K562 (cell line): ENCODE measurements around the gene CBFA2T2. TPM values are rescaled to one million over a fixed set of nuclear protein-coding genes. Genes with fewer than 3 reads are reported as not detected.

Experiments used
- ATAC-seq: fragments of 200-7000 bp; cut with Tn5 transposase; 3 replicates; pipeline ENCODE4 v1.9.1; 2020; ENCODE audit warnings: moderate library complexity
- BruUV-seq: library from RNA; stranded (reverse); fragments of 400-500 nt; replicated peaks from 2 replicates; lab custom pipeline; 2021; lab: Mats Ljungman, UMichigan
- CTCF ChIA-PET: fragments of 300-600 bp; formaldehyde crosslinking; extraction: SDS; loops from one replicate; lab custom pipeline; 2021; ENCODE audit warnings: low intra/inter-chr PET ratio; lab: Yijun Ruan, JAX
- POLR2A ChIA-PET: fragments of 300-600, 350-650 bp; sonication (Branson Sonifier 250); formaldehyde crosslinking; extraction: SDS; loops from one replicate; lab custom pipeline; 2021; ENCODE audit warnings: antibody characterized with exemption, inconsistent platforms; lab: Yijun Ruan, JAX
- DNase-seq, 4 experiments: peaks; one replicate each; pipeline versions ENCODE4 v3.0.0 to v3.0.0-alpha.2; 2011 to 2018; ENCODE audit warnings: low spot score in 3 of 4, mixed read lengths in 3 of 4; ENCODE audit errors: extremely low read depth in 1 of 4
- FAIRE-seq: peaks from 2 replicates; lab custom pipeline; 2011; peaks lifted over from hg19 to GRCh38; lab: Jason Lieb, UNC
- H2AFZ ChIP-seq: 2 replicates; pipeline ENCODE4 v1.6.0; 2011; ENCODE audit warnings: low read depth, low read length, control low read depth, inconsistent platforms
- H3K27ac ChIP-seq: fragments of 200-600 bp; 3 replicates; pipeline ENCODE4 v1.8.0; 2011; ENCODE audit warnings: low read depth, mild to moderate bottlenecking, control low read depth, inconsistent platforms, low read length, moderate library complexity, mixed read lengths; ENCODE audit errors: extremely low read depth
- H3K27me3 ChIP-seq, 2 experiments: fragments of 300-600 bp in 1 of 2; 2 replicates in 1 of 2; 3 replicates in 1 of 2; pipeline versions ENCODE4 v1.6.0 to v1.8.0; 2011; ENCODE audit warnings: inconsistent platforms in 2 of 2, low read length in 2 of 2, mild to moderate bottlenecking in 1 of 2, mixed read lengths in 1 of 2, moderate library complexity in 1 of 2; ENCODE audit not compliant: control insufficient read depth in 2 of 2, insufficient read depth in 2 of 2
- H3K36me3 ChIP-seq: fragments of 300-600 bp; 3 replicates; pipeline ENCODE4 v1.8.0; 2011; ENCODE audit warnings: mild to moderate bottlenecking, low read length, inconsistent platforms; ENCODE audit not compliant: control insufficient read depth, insufficient read depth
- H3K4me1 ChIP-seq, 2 experiments: fragments of 200-600 bp in 1 of 2; replicated peaks in 1 of 2; 2 replicates in 1 of 2; 3 replicates in 1 of 2; pipeline versions ENCODE4 v1.5.1 to v1.8.0; 2011; ENCODE audit warnings: inconsistent platforms in 2 of 2, low read length in 2 of 2, mild to moderate bottlenecking in 1 of 2, mixed read lengths in 1 of 2, moderate library complexity in 1 of 2; ENCODE audit not compliant: control insufficient read depth in 2 of 2, insufficient read depth in 2 of 2
- H3K4me2 ChIP-seq: 2 replicates; pipeline ENCODE4 v1.6.1; 2011; ENCODE audit warnings: low read length, control low read depth, inconsistent platforms, mixed read lengths; ENCODE audit not compliant: insufficient read depth
- H3K4me3 ChIP-seq: fragments of 200-600 bp; sonication (generic), shearing (Covaris generic); 2 replicates; pipeline ENCODE4 v1.5.1; 2016; ENCODE audit warnings: control low read depth, inconsistent platforms
- H3K79me2 ChIP-seq: fragments of 200-600 bp; 3 replicates; pipeline ENCODE4 v1.8.0; 2011; ENCODE audit warnings: low read length, inconsistent platforms; ENCODE audit not compliant: control insufficient read depth, insufficient read depth
- H3K9ac ChIP-seq, 2 experiments: 2 replicates each; pipeline versions ENCODE4 v1.6.0 to v1.6.1; 2011; ENCODE audit warnings: low read depth in 2 of 2, low read length in 2 of 2, control low read depth in 1 of 2, inconsistent platforms in 1 of 2, mild to moderate bottlenecking in 1 of 2, mixed read lengths in 1 of 2; ENCODE audit not compliant: insufficient read depth in 1 of 2
- H3K9me1 ChIP-seq: one replicate; pipeline ENCODE4 v1.6.0; 2011; ENCODE audit warnings: inconsistent platforms, mild to moderate bottlenecking, low read length, moderate library complexity; ENCODE audit not compliant: control insufficient read depth, insufficient read depth
- H3K9me3 ChIP-seq: replicated peaks from 2 replicates; pipeline ENCODE4 v1.5.1; 2011; ENCODE audit warnings: low read depth, low read length, inconsistent platforms; ENCODE audit not compliant: control insufficient read depth, insufficient read depth
- H4K20me1 ChIP-seq: replicated peaks from 2 replicates; pipeline ENCODE4 v1.6.1; 2011; ENCODE audit warnings: low read length, inconsistent platforms, mixed read lengths; ENCODE audit not compliant: control insufficient read depth, insufficient read depth
- ASH1L ChIP-seq: fragments of 450-650 bp; IDR thresholded peaks from 2 replicates; pipeline ENCODE4 v1.6.1; 2018; ENCODE audit warnings: borderline replicate concordance, mild to moderate bottlenecking, low read depth; ENCODE audit not compliant: partially characterized antibody
- COPS2 ChIP-seq: fragments of 450-650 bp; conservative IDR thresholded peaks from 2 replicates; pipeline ENCODE4 v1.6.1; 2016; ENCODE audit warnings: mild to moderate bottlenecking, moderate library complexity
- CSDE1 ChIP-seq, 2 experiments: fragments of 450-650 bp; IDR thresholded peaks; 2 replicates each; pipeline ENCODE4 v1.6.1; 2016; ENCODE audit warnings: mild to moderate bottlenecking in 1 of 2
- ELF4 ChIP-seq: fragments of 450-650 bp; formaldehyde crosslinking; IDR thresholded peaks from 2 replicates; pipeline ENCODE4 v1.4.0; 2022; ENCODE audit warnings: missing genetic modification characterization
- FOXK2 ChIP-seq, 2 experiments: fragments of 450-650 bp; IDR thresholded peaks in 1 of 2; conservative IDR thresholded peaks in 1 of 2; 2 replicates each; pipeline ENCODE4 v1.6.1; 2016; ENCODE audit warnings: low read depth in 2 of 2, mild to moderate bottlenecking in 1 of 2
- HLTF ChIP-seq: fragments of 450-650 bp; IDR thresholded peaks from 2 replicates; pipeline ENCODE4 v1.6.1; 2016
- HOXB6 ChIP-seq: fragments of 250-450 bp; sonication (Bioruptor Pico); IDR thresholded peaks from 2 replicates; pipeline ENCODE4 v1.5.1; 2022; ENCODE audit warnings: mild to moderate bottlenecking, borderline replicate concordance
- MYC ChIP-seq, 2 experiments: fragments of 250-450 bp in 1 of 2; sonication (Bioruptor Pico) in 1 of 2; IDR thresholded peaks; 2 replicates each; pipeline versions ENCODE4 v1.5.1 to v1.6.1; 2012 to 2021; ENCODE audit warnings: low read depth in 2 of 2, borderline replicate concordance in 1 of 2, improper control_type of control experiment in 1 of 2, low read length in 1 of 2, mild to moderate bottlenecking in 1 of 2, moderate library complexity in 1 of 2
- NCOA6 ChIP-seq: fragments of 450-650 bp; IDR thresholded peaks from 2 replicates; pipeline ENCODE4 v1.6.1; 2017; ENCODE audit warnings: mild to moderate bottlenecking
- POLR2A ChIP-seq: fragments of 450-650 bp; conservative IDR thresholded peaks from 2 replicates; pipeline ENCODE4 v1.6.1; 2016
- PTTG1 ChIP-seq: fragments of 450-650 bp; IDR thresholded peaks from 2 replicates; pipeline ENCODE4 v1.6.1; 2016; ENCODE audit warnings: low read depth, mild to moderate bottlenecking, missing genetic modification characterization, missing compliant biosample characterization
- RFX5 ChIP-seq: IDR thresholded peaks from 2 replicates; pipeline ENCODE4 v1.6.1; 2011; ENCODE audit warnings: low read depth, mild to moderate bottlenecking, improper control_type of control experiment, low read length
- SAFB2 ChIP-seq: fragments of 200-400 bp; formaldehyde crosslinking; IDR thresholded peaks from 2 replicates; pipeline ENCODE4 v1.6.1; 2018; ENCODE audit warnings: borderline replicate concordance, low read length, low read depth, moderate library complexity; ENCODE audit not compliant: severe bottlenecking
- SIX5 ChIP-seq, 2 experiments: IDR thresholded peaks; 2 replicates each; pipeline ENCODE4 v1.6.1; 2011; ENCODE audit warnings: low read length in 2 of 2, borderline replicate concordance in 1 of 2, low read depth in 1 of 2, mild to moderate bottlenecking in 1 of 2, moderate library complexity in 1 of 2; ENCODE audit not compliant: insufficient read depth in 1 of 2
- SRSF1 ChIP-seq: fragments of 200-400 bp; formaldehyde crosslinking; IDR thresholded peaks from 2 replicates; pipeline ENCODE4 v1.6.1; 2017; ENCODE audit warnings: mild to moderate bottlenecking, low read depth, low read length, moderate library complexity
- STAG1 ChIP-seq: sonication (generic); formaldehyde crosslinking; IDR thresholded peaks from 2 replicates; pipeline ENCODE4 v1.5.0; 2020; ENCODE audit warnings: missing genetic modification reagents, borderline replicate concordance
- TBL1XR1 ChIP-seq, 2 experiments: IDR thresholded peaks; 2 replicates each; pipeline ENCODE4 v1.6.1; 2012; ENCODE audit warnings: improper control_type of control experiment in 2 of 2, low read length in 2 of 2, mild to moderate bottlenecking in 1 of 2
- TGIF2 ChIP-seq: sonication (generic); formaldehyde crosslinking; IDR thresholded peaks from 2 replicates; pipeline ENCODE4 v1.8.1; 2022; ENCODE audit warnings: mild to moderate bottlenecking, missing genetic modification reagents, moderate library complexity
- ZNF324 ChIP-seq: fragments of 250-450 bp; sonication (Bioruptor Pico); IDR thresholded peaks from 2 replicates; pipeline ENCODE4 v1.4.0; 2020; ENCODE audit warnings: mild to moderate bottlenecking
- WGBS: fragments of 100-300 bp; shearing (Covaris generic); methylation state at CpG from one replicate; pipeline ENCODE4 v1.1.6; 2016; ENCODE audit warnings: low coverage, mixed read lengths; ENCODE audit not compliant: insufficient coverage; ENCODE audit errors: missing lambda C conversion rate; 5-methylcytosine and 5-hydroxymethylcytosine counted together
- in situ Hi-C: fragments of 300-500 bp; cut with MboI; formaldehyde crosslinking; loops from 4 replicates; pipeline ENCODE4 v1.15.0; 2018; ENCODE audit warnings: inconsistent platforms, mixed read lengths
- intact Hi-C: fragments of 100-400 bp; cut with micrococcal nuclease; formaldehyde crosslinking; loops from 2 replicates; pipeline ENCODE4 v1.14.2; 2022
- polyA plus RNA-seq, 8 experiments: library from polyadenylated mRNA; depleted of rRNA in 4 of 8; stranded (reverse) in 5 of 8; unstranded in 3 of 8; fragments of >200 nt; fragmentation: Nextera tagmentation in 2 of 8; fragmentation: Illumina TruSeq in 1 of 8; extraction: Ambion mirVana in 2 of 8; extraction: Trizol in 1 of 8; gene quantifications; 2 replicates each; pipeline versions ENCODE4 v1.2.1 to v1.2.3, GENCODE V29; 2011 to 2014; ENCODE audit warnings: inconsistent platforms in 1 of 8, missing spikeins in 1 of 8
- total RNA-seq, 7 experiments: library from RNA; depleted of rRNA in 6 of 7; stranded (reverse); fragments of >200 nt in 6 of 7; fragmentation: Illumina TruSeq in 2 of 7; extraction: Trizol in 2 of 7; gene quantifications; 2 replicates each; pipeline versions ENCODE4 v1.2.1 to v1.2.3, GENCODE V29; 2011 to 2021; ENCODE audit warnings: low replicate concordance in 1 of 7

The CBFA2T2 gene
- total and polyA plus RNA-seq, 9 of the 15 experiments (the other 6 are each of a cell fraction or from before 2014, with no cell fraction given) = 0.27 to 9.6 (median 5.8) TPM

DNA sequence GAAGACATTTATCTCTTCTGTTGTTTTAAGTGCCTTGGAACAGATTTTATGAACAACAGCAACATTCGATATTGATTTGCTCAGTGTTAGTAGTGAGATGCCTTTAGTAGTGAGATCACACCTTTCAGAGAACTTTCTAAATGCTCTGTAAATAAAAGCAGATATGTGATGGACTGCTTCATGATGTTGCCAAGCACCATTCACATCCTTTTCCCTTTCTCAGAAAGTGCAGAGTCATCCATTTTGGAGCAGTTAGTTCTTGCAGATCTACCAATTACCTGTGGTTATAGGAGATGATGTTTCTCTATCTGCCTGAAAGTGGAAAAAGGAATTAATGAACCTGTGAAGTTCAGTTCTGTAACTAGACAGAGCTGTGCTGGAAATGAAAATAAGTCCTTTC is 27.0 kb downstream of the CBFA2T2 start (continued):
- TF ChIP-seq MYC (IDR thresholded peaks at IDR 0.05; ENCODE audit: low read depth, low read length) (no peak), MYC (CRISPR knock-in tag; IDR thresholded peaks at IDR 0.05; ENCODE audit: borderline replicate concordance, low read depth) (no peak)

GRCh38 chr20:33518071-33518470 is 28.2 kb downstream of the CBFA2T2 start:
- 93% methylated on average over 5 of the region's 5 CpGs for WGBS
- Histone ChIP-seq H3K79me2 (peaks cover 9% of the 10 kb centered on the region; the same call in 1 of the 3 replicates), H3K4me1 (peaks cover 0 to 9% of the 10 kb centered on the region in 2 experiments; a peak in 2 of 5 replicates), H3K4me2 (no peak overlapping the region), H3K9me1 (no peaks in the 10 kb centered on the region), H3K9me3 (no peaks in the 10 kb centered on the region), H3K27ac (no peak overlapping the region), H3K36me3 (no peaks in the 10 kb centered on the region), H4K20me1 (0 out of 2 replicates have a peak, but pooled peaks cover 7% of the 10 kb centered on the region), H2AFZ (no peak overlapping the region), H3K27me3 (no peaks in the 10 kb centered on the region), H3K4me3 (no peak overlapping the region), H3K9ac (no peak overlapping the region)
- ChIA-PET CTCF (no interaction called here), POLR2A (no interaction called here)
- BruUV-seq = no TSS peak
- DNase-seq = no peak
- in situ Hi-C loops = no loop called here
- TF ChIP-seq COPS2 (no peak), SRSF1 (no peak), HLTF (no peak), POLR2A (no peak), TBL1XR1 (IDR thresholded peaks at IDR 0.05; ENCODE audit: low read length in 2 of 2) (no peak), ASH1L (no peak), ZNF324 (CRISPR knock-in tag) (no peak), CSDE1 (IDR thresholded peaks at IDR 0.05) (no peak), SAFB2 (no peak), PTTG1 (tag) (no peak), SIX5 (IDR thresholded peaks at IDR 0.05; ENCODE audit: borderline replicate concordance in 1 of 2, insufficient read depth in 1 of 2, low read depth in 1 of 2, low read length in 2 of 2) (no peak), ELF4 (CRISPR knock-in tag) (no peak), TGIF2 (CRISPR knock-in tag) (no peak), HOXB6 (CRISPR knock-in tag) (no peak), NCOA6 (no peak), RFX5 (no peak), FOXK2 (conservative IDR thresholded peaks at IDR 0.05 in 1 of 2, IDR thresholded peaks at IDR 0.05 in 1 of 2; ENCODE audit: low read depth in 2 of 2) (no peak), STAG1 (no peak)
- FAIRE-seq = no peak
- intact Hi-C loops = no loop called here
- ATAC-seq = no peak
